ENCODE measurements around the gene PEAK3.

Gene PEAK3

GRCh38 chr19:2251106-2252054 is 30.6 kb downstream of the PEAK3 start:
- H3K27ac ChIP-seq, result no peak overlapping the region
- peaks cover 18% of the 10 kb centered on the region for H3K36me3 ChIP-seq (replicated peaks)
- no peak for DNase-seq
- no peak overlapping the region for H3K4me3 ChIP-seq (ENCODE audit: low read depth, low read length)
- no peak for TF ChIP-seq CTCF (IDR thresholded peaks at IDR 0.05; ENCODE audit: low read depth, low read length, missing control alignments)
- in situ Hi-C loops (cut with HindIII; ENCODE audit: low pct_ligation_motif_present, low sequenced_read_pairs), result no loop called here
- H3K27me3 ChIP-seq (replicated peaks), result peaks cover 39% of the 10 kb centered on the region

GRCh38 chr19:2250766-2251105 is 31.2 kb downstream of the PEAK3 start:
- Histone ChIP-seq H3K27ac (no peak overlapping the region), H3K4me3 (ENCODE audit: low read depth, low read length) (no peak overlapping the region), H3K27me3 (replicated peaks) (peaks cover 39% of the 10 kb centered on the region), H3K36me3 (replicated peaks) (peaks cover 24% of the 10 kb centered on the region)
- in situ Hi-C loops (cut with HindIII; ENCODE audit: low pct_ligation_motif_present, low sequenced_read_pairs), result no loop called here
- TF ChIP-seq CTCF (IDR thresholded peaks at IDR 0.05; ENCODE audit: low read depth, low read length, missing control alignments), result no peak
- DNase-seq, result no peak

- in situ Hi-C loops (cut with HindIII; ENCODE audit: low pct_ligation_motif_present, low sequenced_read_pairs), result no loop called here
- no peak for TF ChIP-seq CTCF (IDR thresholded peaks at IDR 0.05; ENCODE audit: low read depth, low read length, missing control alignments)
- peaks cover 30% of the 10 kb centered on the region for H3K36me3 ChIP-seq (replicated peaks)
- H3K4me3 ChIP-seq (ENCODE audit: low read depth, low read length), result no peak overlapping the region
- H3K27ac ChIP-seq, result no peak overlapping the region
- peaks cover 39% of the 10 kb centered on the region for H3K27me3 ChIP-seq (replicated peaks)
- no peak for DNase-seq
Measured at GRCh38 chr19:2249880-2250765, 31.9 kb downstream of the PEAK3 start.

GRCh38 chr19:2249010-2249866 is 32.7 kb downstream of the PEAK3 start, which contains the start of gene AMH:
Gene AMH (plus strand): TSS chr19:2249323. CDS start chr19:2249333, 10 bp downstream.
- no peak within 1 kb of the TSS for H3K27ac ChIP-seq
- H3K27me3 ChIP-seq (replicated peaks), result peaks cover 39% of the 10 kb centered on the region
- in situ Hi-C loops (cut with HindIII; ENCODE audit: low pct_ligation_motif_present, low sequenced_read_pairs), result no loop called here
- DNase-seq, result no peak
- no peak within 1 kb of the TSS for H3K4me3 ChIP-seq (ENCODE audit: low read depth, low read length)
- peaks cover 39% of the 10 kb centered on the region for H3K36me3 ChIP-seq (replicated peaks)
- TF ChIP-seq CTCF (IDR thresholded peaks at IDR 0.05; ENCODE audit: low read depth, low read length, missing control alignments), result no peak
